ENCODE results near the gene SLC30A7. TPM values are rescaled to one million over a fixed set of nuclear protein-coding genes. Genes with fewer than 3 reads are reported as not detected.

SLC30A7 gene
- total and polyA plus RNA-seq, 2 of the 13 experiments (the other 11 are each of a cell fraction or from before 2014, with no cell fraction given): 8.3 to 40.8 TPM

DNA sequence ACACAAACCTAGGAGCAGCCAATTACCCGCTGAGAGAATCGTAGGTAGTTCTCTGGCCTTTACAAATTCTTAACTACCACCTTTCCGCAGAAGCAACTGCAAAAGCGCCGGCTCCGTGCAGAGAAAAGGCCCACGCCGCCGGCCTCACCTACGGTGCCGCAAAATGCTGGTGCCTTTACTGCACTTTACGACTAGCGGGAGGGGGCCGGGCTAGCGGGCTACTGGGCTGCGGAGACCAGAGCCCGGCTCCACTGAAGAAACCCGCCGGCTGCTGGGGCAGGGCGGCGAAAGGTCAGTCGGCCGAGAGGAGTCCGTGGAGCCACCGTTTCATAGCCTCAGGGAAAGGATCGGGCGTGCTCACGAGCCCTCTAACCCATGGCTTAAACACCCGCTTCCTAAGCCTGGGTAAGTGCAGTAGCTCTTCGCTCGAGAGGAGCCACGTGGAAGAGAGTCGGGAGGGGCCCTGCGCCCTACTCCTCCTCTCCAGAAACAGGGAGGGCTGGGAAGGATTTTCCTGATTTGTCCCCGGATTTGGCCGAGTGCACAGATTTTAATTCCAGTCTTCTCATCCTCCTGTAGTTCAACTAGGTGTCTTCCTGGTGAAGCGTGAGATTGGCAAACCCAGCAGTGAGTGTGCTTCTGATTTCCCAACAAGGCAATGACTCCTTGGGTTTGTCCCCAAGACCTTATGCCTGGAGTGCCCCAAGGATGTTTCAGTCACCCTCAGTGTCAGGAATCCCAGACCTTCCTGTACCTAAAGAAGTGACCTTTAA lies 130.0 kb downstream of the SLC30A7 start, which contains the start of gene DPH5 (continued):
- no peak for TF ChIP-seq ZNF367 (CRISPR knock-in tag; IDR thresholded peaks at IDR 0.05; ENCODE audit: borderline replicate concordance)
- peak; percentile 92 for TF ChIP-seq ZNF501 (CRISPR knock-in tag; IDR thresholded peaks at IDR 0.05)
- no peak for TF ChIP-seq ZNF282 (IDR thresholded peaks at IDR 0.05; ENCODE audit: partially characterized antibody)
- TF ChIP-seq, protein P1, sequence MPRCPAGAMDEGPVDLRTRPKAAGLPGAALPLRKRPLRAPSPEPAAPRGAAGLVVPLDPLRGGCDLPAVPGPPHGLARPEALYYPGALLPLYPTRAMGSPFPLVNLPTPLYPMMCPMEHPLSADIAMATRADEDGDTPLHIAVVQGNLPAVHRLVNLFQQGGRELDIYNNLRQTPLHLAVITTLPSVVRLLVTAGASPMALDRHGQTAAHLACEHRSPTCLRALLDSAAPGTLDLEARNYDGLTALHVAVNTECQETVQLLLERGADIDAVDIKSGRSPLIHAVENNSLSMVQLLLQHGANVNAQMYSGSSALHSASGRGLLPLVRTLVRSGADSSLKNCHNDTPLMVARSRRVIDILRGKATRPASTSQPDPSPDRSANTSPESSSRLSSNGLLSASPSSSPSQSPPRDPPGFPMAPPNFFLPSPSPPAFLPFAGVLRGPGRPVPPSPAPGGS (CRISPR knock-in tag; IDR thresholded peaks at IDR 0.05): no peak
- TF ChIP-seq, protein P2, sequence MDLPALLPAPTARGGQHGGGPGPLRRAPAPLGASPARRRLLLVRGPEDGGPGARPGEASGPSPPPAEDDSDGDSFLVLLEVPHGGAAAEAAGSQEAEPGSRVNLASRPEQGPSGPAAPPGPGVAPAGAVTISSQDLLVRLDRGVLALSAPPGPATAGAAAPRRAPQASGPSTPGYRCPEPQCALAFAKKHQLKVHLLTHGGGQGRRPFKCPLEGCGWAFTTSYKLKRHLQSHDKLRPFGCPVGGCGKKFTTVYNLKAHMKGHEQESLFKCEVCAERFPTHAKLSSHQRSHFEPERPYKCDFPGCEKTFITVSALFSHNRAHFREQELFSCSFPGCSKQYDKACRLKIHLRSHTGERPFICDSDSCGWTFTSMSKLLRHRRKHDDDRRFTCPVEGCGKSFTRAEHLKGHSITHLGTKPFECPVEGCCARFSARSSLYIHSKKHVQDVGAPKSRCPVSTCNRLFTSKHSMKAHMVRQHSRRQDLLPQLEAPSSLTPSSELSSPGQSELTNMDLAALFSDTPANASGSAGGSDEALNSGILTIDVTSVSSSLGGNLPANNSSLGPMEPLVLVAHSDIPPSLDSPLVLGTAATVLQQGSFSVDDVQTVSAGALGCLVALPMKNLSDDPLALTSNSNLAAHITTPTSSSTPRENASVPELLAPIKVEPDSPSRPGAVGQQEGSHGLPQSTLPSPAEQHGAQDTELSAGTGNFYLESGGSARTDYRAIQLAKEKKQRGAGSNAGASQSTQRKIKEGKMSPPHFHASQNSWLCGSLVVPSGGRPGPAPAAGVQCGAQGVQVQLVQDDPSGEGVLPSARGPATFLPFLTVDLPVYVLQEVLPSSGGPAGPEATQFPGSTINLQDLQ (CRISPR knock-in tag; IDR thresholded peaks at IDR 0.05): 0 out of 2 replicates have a peak, but pooled peaks have one; percentile 47
- TF ChIP-seq, protein P3, sequence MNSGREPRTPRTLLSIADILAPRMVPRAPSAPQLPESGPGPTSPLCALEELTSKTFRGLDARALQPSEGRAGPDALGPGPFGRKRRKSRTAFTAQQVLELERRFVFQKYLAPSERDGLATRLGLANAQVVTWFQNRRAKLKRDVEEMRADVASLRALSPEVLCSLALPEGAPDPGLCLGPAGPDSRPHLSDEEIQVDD (CRISPR knock-in tag; IDR thresholded peaks at IDR 0.05; ENCODE audit: borderline replicate concordance): peak; percentile 42; the same call in 1 of the 2 replicates
- no peak for TF ChIP-seq ZC3H13 (CRISPR knock-in tag; IDR thresholded peaks at IDR 0.05)
- TF ChIP-seq HOXD1 (CRISPR knock-in tag; IDR thresholded peaks at IDR 0.05): no peak
- TF ChIP-seq ZNF644 (CRISPR knock-in tag; IDR thresholded peaks at IDR 0.05; ENCODE audit: low read depth): peak; percentile 9; the same call in 1 of the 2 replicates
- TF ChIP-seq HOXA5 (CRISPR knock-in tag; IDR thresholded peaks at IDR 0.05): no peak
- no peak for TF ChIP-seq ZNF383 (CRISPR knock-in tag; IDR thresholded peaks at IDR 0.05; ENCODE audit: borderline replicate concordance)
- TF ChIP-seq MTF2 (CRISPR knock-in tag; IDR thresholded peaks at IDR 0.05; ENCODE audit: borderline replicate concordance): no peak
- TF ChIP-seq, protein P4, sequence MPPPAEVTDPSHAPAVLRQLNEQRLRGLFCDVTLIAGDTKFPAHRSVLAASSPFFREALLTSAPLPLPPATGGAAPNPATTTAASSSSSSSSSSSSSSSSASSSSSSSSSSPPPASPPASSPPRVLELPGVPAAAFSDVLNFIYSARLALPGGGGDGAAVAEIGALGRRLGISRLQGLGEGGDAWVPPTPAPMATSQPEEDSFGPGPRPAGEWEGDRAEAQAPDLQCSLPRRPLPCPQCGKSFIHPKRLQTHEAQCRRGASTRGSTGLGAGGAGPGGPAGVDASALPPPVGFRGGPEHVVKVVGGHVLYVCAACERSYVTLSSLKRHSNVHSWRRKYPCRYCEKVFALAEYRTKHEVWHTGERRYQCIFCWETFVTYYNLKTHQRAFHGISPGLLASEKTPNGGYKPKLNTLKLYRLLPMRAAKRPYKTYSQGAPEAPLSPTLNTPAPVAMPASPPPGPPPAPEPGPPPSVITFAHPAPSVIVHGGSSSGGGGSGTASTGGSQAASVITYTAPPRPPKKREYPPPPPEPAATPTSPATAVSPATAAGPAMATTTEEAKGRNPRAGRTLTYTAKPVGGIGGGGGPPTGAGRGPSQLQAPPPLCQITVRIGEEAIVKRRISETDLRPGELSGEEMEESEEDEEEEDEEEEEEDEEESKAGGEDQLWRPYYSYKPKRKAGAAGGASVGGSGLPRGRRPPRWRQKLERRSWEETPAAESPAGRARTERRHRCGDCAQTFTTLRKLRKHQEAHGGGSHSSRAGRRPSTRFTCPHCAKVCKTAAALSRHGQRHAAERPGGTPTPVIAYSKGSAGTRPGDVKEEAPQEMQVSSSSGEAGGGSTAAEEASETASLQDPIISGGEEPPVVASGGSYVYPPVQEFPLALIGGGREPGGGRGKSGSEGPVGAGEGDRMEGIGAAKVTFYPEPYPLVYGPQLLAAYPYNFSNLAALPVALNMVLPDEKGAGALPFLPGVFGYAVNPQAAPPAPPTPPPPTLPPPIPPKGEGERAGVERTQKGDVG (CRISPR knock-in tag; IDR thresholded peaks at IDR 0.05; ENCODE audit: borderline replicate concordance): no peak
- no peak for TF ChIP-seq ZNF224 (CRISPR knock-in tag; IDR thresholded peaks at IDR 0.05)
- TF ChIP-seq, protein P5, sequence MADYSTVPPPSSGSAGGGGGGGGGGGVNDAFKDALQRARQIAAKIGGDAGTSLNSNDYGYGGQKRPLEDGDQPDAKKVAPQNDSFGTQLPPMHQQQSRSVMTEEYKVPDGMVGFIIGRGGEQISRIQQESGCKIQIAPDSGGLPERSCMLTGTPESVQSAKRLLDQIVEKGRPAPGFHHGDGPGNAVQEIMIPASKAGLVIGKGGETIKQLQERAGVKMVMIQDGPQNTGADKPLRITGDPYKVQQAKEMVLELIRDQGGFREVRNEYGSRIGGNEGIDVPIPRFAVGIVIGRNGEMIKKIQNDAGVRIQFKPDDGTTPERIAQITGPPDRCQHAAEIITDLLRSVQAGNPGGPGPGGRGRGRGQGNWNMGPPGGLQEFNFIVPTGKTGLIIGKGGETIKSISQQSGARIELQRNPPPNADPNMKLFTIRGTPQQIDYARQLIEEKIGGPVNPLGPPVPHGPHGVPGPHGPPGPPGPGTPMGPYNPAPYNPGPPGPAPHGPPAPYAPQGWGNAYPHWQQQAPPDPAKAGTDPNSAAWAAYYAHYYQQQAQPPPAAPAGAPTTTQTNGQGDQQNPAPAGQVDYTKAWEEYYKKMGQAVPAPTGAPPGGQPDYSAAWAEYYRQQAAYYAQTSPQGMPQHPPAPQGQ (CRISPR knock-in tag; IDR thresholded peaks at IDR 0.05; ENCODE audit: borderline replicate concordance): no peak
- no peak; the same call in 1 of the 2 replicates for TF ChIP-seq GLI4 (CRISPR knock-in tag; IDR thresholded peaks at IDR 0.05; ENCODE audit: borderline replicate concordance)
- TF ChIP-seq, protein P6, sequence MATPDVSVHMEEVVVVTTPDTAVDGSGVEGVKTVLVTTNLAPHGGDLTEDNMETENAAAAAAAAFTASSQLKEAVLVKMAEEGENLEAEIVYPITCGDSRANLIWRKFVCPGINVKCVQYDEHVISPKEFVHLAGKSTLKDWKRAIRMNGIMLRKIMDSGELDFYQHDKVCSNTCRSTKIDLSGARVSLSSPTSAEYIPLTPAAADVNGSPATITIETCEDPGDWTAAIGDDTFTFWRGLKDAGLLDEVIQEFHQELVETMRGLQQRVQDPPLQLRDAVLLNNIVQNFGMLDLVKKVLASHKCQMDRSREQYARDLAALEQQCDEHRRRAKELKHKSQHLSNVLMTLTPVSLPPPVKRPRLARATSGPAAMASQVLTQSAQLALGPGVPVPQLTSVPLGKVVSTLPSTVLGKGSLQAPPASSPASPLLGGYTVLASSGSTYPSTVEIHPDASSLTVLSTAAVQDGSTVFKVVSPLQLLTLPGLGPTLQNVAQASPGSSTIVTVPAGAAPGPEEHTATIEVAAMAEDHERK (CRISPR knock-in tag; IDR thresholded peaks at IDR 0.05; ENCODE audit: low read depth): no peak
